Measurements from ENCODE around the gene FNBP1L. TPM values are rescaled to one million over a fixed set of nuclear protein-coding genes. Genes with fewer than 3 reads are reported as not detected.
A peak's percentile ranks its signal among the peaks of the same experiment; 100 is the strongest.

FNBP1L gene
- 82.4 and 84.4 TPM in 2 replicates for polyA plus RNA-seq (2013)

DNA sequence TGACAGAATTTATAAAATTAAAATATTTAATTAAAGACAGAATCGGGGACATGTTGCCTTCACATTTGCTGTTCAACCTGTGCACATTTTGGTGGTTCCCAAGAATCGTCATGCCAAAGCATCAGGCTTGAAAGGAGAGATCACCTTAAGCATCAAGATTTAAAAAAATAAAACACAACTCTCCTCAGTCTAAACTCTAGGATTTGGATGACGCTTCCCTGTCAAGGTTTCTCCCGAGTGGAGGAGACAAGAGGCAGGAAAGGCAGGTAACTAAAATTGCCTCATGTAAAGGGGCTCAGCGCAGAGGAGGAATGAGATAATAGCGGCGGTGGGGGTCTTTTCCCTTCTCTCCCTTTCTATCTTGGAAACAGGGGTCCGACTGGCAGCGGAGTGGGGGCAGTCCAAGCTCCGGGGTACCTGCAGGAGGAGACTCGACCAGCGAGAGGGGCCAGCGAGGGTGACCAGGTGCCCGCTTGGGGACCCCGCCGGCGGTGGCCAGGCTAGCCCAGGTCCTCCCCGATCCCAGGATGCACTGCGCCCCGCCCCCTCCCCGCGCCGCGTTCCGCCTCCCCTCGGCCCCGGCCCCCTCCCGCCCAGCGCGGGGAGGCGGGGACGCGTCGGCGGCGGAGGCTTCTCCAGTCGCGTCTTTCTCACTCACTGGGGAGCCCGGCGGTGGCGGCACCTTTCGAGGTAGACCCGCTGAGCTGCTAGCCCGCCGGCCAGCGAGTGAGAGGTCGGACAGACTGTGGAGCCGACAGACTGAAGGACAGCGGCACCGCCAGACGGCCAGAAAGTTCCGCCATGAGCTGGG, at the start of gene FNBP1L:
Gene FNBP1L, plus strand, starts transcription at position 638 of the 811 bp plus-strand sequence. Its CDS starts 164 bp downstream, at position 802.
- no CpG with 5 or more reads among the region's 52 CpGs for WGBS (ENCODE audit: extremely low coverage, insufficient coverage, insufficient read length)
- no peak within 1 kb of the TSS for H3K23ac ChIP-seq (ENCODE audit: low read length)
- H2BK5ac ChIP-seq (ENCODE audit: low read depth, low read length, poor library complexity) = peak within 1 kb of the TSS; percentile 96
- no peaks in the 10 kb centered on the region for H3K36me3 ChIP-seq (ENCODE audit: control insufficient read depth in 1 of 2, insufficient read depth in 2 of 2, low read length in 2 of 2)
- H3K9ac ChIP-seq (ENCODE audit: low read length) = peak within 1 kb of the TSS; percentile 90
- peak within 1 kb of the TSS; percentile 99 for H3K14ac ChIP-seq (ENCODE audit: low read length)
- peaks cover 17% of the 10 kb centered on the region for H3K79me2 ChIP-seq (ENCODE audit: control insufficient read depth, insufficient read depth, low read length, poor library complexity)
- H4K8ac ChIP-seq (ENCODE audit: low read depth, low read length) = peak within 1 kb of the TSS; percentile 96
- no peaks in the 10 kb centered on the region for H3K9me3 ChIP-seq (ENCODE audit: insufficient read depth, low read depth, low read length)
- H3K18ac ChIP-seq (ENCODE audit: low read length) = peak within 1 kb of the TSS; percentile 100
- peak within 1 kb of the TSS; percentile 90 for H4K12ac ChIP-seq (ENCODE audit: low read depth, low read length)
- peak within 1 kb of the TSS; percentile 19 for H2BK12ac ChIP-seq (ENCODE audit: low read length)
- peak within 1 kb of the TSS; percentile 95 for H2AK5ac ChIP-seq (ENCODE audit: low read length)
- H2BK120ac ChIP-seq (ENCODE audit: insufficient read depth, low read length, poor library complexity) = peak within 1 kb of the TSS; percentile 95
- H3K27ac ChIP-seq (ENCODE audit: low read depth, low read length) = peak within 1 kb of the TSS; percentile 89
- H3K4ac ChIP-seq (ENCODE audit: low read depth, low read length) = peak within 1 kb of the TSS; percentile 100
- peak within 1 kb of the TSS; percentile 92 for H3K4me3 ChIP-seq (ENCODE audit: low read depth, low read length)
- H3K4me1 ChIP-seq (ENCODE audit: control insufficient read depth in 1 of 2, insufficient read depth in 2 of 2, low read length in 2 of 2) = peaks cover 0 to 2% of the 10 kb centered on the region in 2 experiments
- peak within 1 kb of the TSS; percentile 79 for H3K4me2 ChIP-seq (ENCODE audit: low read length)
- peak within 1 kb of the TSS; percentile 66 for H2AFZ ChIP-seq (ENCODE audit: insufficient read depth, low read length, poor library complexity)
- peak; percentile 73 to 88 for DNase-seq
- no peaks in the 10 kb centered on the region for H3K27me3 ChIP-seq (ENCODE audit: insufficient read depth, low read length)
- peak within 1 kb of the TSS; percentile 98 for H4K91ac ChIP-seq (ENCODE audit: low read depth, low read length)
- H3K79me1 ChIP-seq (ENCODE audit: low read length) = peaks cover 16% of the 10 kb centered on the region

DNA sequence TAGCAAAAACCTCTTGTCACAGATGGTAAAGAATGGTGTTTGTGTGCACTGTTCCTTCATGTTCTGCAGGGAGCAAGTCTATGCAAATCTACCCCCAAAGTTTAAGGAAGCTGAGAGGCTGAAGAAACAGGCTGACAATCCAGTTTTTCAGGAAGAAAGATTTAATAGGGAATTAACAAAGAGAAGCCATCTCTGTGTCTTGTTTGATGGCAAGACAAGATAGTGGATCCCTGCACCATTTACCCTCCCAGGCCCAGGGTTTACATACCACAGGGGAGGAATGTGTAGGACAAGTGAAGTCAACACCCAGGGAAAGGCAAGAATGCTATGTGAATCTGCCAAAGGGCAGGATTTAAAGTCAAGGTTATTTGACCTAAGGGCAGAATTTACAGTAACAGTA, 48.1 kb upstream of the FNBP1L start:
- H2BK12ac ChIP-seq (ENCODE audit: low read length) = no peak overlapping the region
- no peak overlapping the region for H3K23ac ChIP-seq (ENCODE audit: low read length)
- H3K36me3 ChIP-seq (ENCODE audit: control insufficient read depth in 1 of 2, insufficient read depth in 2 of 2, low read length in 2 of 2) = no peaks in the 10 kb centered on the region
- H3K27me3 ChIP-seq (ENCODE audit: insufficient read depth, low read length) = no peaks in the 10 kb centered on the region
- H3K9ac ChIP-seq (ENCODE audit: low read length) = no peak overlapping the region
- H3K27ac ChIP-seq (ENCODE audit: low read depth, low read length) = peak overlapping the region; percentile 68
- H3K18ac ChIP-seq (ENCODE audit: low read length) = no peak overlapping the region
- DNase-seq = peak; percentile 78 to 97
- no peak overlapping the region for H2AK5ac ChIP-seq (ENCODE audit: low read length)
- no peak overlapping the region for H2BK5ac ChIP-seq (ENCODE audit: low read depth, low read length, poor library complexity)
- no peaks in the 10 kb centered on the region for H3K79me2 ChIP-seq (ENCODE audit: control insufficient read depth, insufficient read depth, low read length, poor library complexity)
- peak overlapping the region; percentile 26 for H3K4me2 ChIP-seq (ENCODE audit: low read length)
- no peak overlapping the region for H3K4ac ChIP-seq (ENCODE audit: low read depth, low read length)
- H2AFZ ChIP-seq (ENCODE audit: insufficient read depth, low read length, poor library complexity) = no peak overlapping the region
- peaks cover 7% of the 10 kb centered on the region for H3K79me1 ChIP-seq (ENCODE audit: low read length)
- H3K4me3 ChIP-seq (ENCODE audit: low read depth, low read length) = no peak overlapping the region
- peaks cover 3 to 9% of the 10 kb centered on the region in 2 experiments for H3K4me1 ChIP-seq (ENCODE audit: control insufficient read depth in 1 of 2, insufficient read depth in 2 of 2, low read length in 2 of 2)
- no peak overlapping the region for H4K12ac ChIP-seq (ENCODE audit: low read depth, low read length)
- no peak overlapping the region for H4K91ac ChIP-seq (ENCODE audit: low read depth, low read length)
- H3K14ac ChIP-seq (ENCODE audit: low read length) = no peak overlapping the region
- H3K9me3 ChIP-seq (ENCODE audit: insufficient read depth, low read depth, low read length) = no peaks in the 10 kb centered on the region
- H4K8ac ChIP-seq (ENCODE audit: low read depth, low read length) = no peak overlapping the region
- no peak overlapping the region for H2BK120ac ChIP-seq (ENCODE audit: insufficient read depth, low read length, poor library complexity)

DNA sequence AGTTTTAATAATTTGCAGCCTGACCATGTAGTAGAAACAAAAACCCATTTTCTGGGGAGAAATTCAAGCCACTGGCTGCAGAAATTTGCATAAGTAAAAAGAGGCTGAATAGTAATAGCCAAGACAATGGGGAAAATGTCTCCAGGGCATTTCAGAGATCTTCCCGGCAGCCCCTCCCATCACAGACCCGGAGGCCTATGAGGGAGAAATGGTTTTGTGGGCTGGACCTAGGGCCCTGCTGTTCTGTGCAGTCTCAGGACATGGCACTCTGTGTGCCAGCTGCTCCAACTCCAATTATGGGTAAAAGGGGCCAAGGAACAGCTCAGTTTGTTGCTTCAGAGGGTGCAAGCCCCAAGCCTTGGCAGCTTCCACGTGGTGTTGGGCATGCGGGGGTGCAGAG, 39.7 kb upstream of the FNBP1L start:
- H4K91ac ChIP-seq (ENCODE audit: low read depth, low read length) = no peak overlapping the region
- no peak overlapping the region for H3K9ac ChIP-seq (ENCODE audit: low read length)

DNA sequence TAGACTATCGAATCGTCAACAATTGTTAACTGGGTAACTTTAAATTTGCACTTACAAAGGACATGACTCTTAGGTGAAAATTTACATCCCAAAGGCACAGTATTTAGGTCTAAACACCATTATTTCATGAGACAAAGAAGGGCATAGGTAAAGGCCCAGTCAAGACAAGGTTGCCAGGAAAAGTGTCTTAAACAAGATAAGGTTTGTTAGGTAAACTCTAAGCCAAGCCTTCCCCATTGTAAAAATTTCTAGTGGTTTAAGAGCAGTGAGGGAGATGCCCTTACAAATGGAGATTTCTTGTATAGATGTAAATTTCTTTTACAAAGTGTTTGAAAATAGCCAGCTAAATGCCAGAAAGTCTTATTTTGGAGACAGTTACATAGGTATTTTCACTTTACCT, 36.9 kb upstream of the FNBP1L start:
- Histone ChIP-seq H3K9ac (ENCODE audit: low read length) (no peak overlapping the region), H3K4me3 (ENCODE audit: low read depth, low read length) (no peak overlapping the region), H3K27ac (ENCODE audit: low read depth, low read length) (no peak overlapping the region), H3K4ac (ENCODE audit: low read depth, low read length) (no peak overlapping the region), H3K9me3 (ENCODE audit: insufficient read depth, low read depth, low read length) (peaks cover 9% of the 10 kb centered on the region), H3K27me3 (ENCODE audit: insufficient read depth, low read length) (no peaks in the 10 kb centered on the region), H3K23ac (ENCODE audit: low read length) (no peak overlapping the region), H3K79me1 (ENCODE audit: low read length) (no peaks in the 10 kb centered on the region), H2AFZ (ENCODE audit: insufficient read depth, low read length, poor library complexity) (no peak overlapping the region), H2AK5ac (ENCODE audit: low read length) (no peak overlapping the region), H3K18ac (ENCODE audit: low read length) (no peak overlapping the region), H4K91ac (ENCODE audit: low read depth, low read length) (no peak overlapping the region), H2BK120ac (ENCODE audit: insufficient read depth, low read length, poor library complexity) (no peak overlapping the region), H2BK12ac (ENCODE audit: low read length) (no peak overlapping the region), H3K4me2 (ENCODE audit: low read length) (no peak overlapping the region), H2BK5ac (ENCODE audit: low read depth, low read length, poor library complexity) (no peak overlapping the region), H4K12ac (ENCODE audit: low read depth, low read length) (no peak overlapping the region), H3K4me1 (ENCODE audit: control insufficient read depth in 1 of 2, insufficient read depth in 2 of 2, low read length in 2 of 2) (no peaks in the 10 kb centered on the region), H3K36me3 (ENCODE audit: control insufficient read depth in 1 of 2, insufficient read depth in 2 of 2, low read length in 2 of 2) (peaks cover 0 to 2% of the 10 kb centered on the region in 2 experiments), H3K14ac (ENCODE audit: low read length) (no peak overlapping the region), H3K79me2 (ENCODE audit: control insufficient read depth, insufficient read depth, low read length, poor library complexity) (no peaks in the 10 kb centered on the region), H4K8ac (ENCODE audit: low read depth, low read length) (no peak overlapping the region)
- no peak for DNase-seq
- WGBS (ENCODE audit: extremely low coverage, insufficient coverage, insufficient read length) = no CpG with 5 or more reads among the region's 2 CpGs

More for the DNA sequence above, 39.7 kb upstream of the FNBP1L start:
- H2BK120ac ChIP-seq (ENCODE audit: insufficient read depth, low read length, poor library complexity) = no peak overlapping the region
- no peak overlapping the region for H3K23ac ChIP-seq (ENCODE audit: low read length)
- H2AK5ac ChIP-seq (ENCODE audit: low read length) = no peak overlapping the region
- no peak overlapping the region for H3K4me2 ChIP-seq (ENCODE audit: low read length)
- H3K27ac ChIP-seq (ENCODE audit: low read depth, low read length) = no peak overlapping the region
- H2BK5ac ChIP-seq (ENCODE audit: low read depth, low read length, poor library complexity) = no peak overlapping the region
- no CpG with 5 or more reads among the region's 4 CpGs for WGBS (ENCODE audit: extremely low coverage, insufficient coverage, insufficient read length)
- H3K4ac ChIP-seq (ENCODE audit: low read depth, low read length) = no peak overlapping the region
- no peaks in the 10 kb centered on the region for H3K79me1 ChIP-seq (ENCODE audit: low read length)
- H2BK12ac ChIP-seq (ENCODE audit: low read length) = no peak overlapping the region
- H4K12ac ChIP-seq (ENCODE audit: low read depth, low read length) = no peak overlapping the region
- no peak for DNase-seq
- H3K9me3 ChIP-seq (ENCODE audit: insufficient read depth, low read depth, low read length) = peaks cover 9% of the 10 kb centered on the region
- H2AFZ ChIP-seq (ENCODE audit: insufficient read depth, low read length, poor library complexity) = no peak overlapping the region
- no peak overlapping the region for H3K4me3 ChIP-seq (ENCODE audit: low read depth, low read length)
- no peaks in the 10 kb centered on the region for H3K4me1 ChIP-seq (ENCODE audit: control insufficient read depth in 1 of 2, insufficient read depth in 2 of 2, low read length in 2 of 2)
- no peak overlapping the region for H4K8ac ChIP-seq (ENCODE audit: low read depth, low read length)
- no peak overlapping the region for H3K18ac ChIP-seq (ENCODE audit: low read length)
- no peaks in the 10 kb centered on the region for H3K27me3 ChIP-seq (ENCODE audit: insufficient read depth, low read length)
- H3K79me2 ChIP-seq (ENCODE audit: control insufficient read depth, insufficient read depth, low read length, poor library complexity) = no peaks in the 10 kb centered on the region
- peaks cover 0 to 2% of the 10 kb centered on the region in 2 experiments for H3K36me3 ChIP-seq (ENCODE audit: control insufficient read depth in 1 of 2, insufficient read depth in 2 of 2, low read length in 2 of 2)
- H3K14ac ChIP-seq (ENCODE audit: low read length) = no peak overlapping the region

Data from trophoblast cell (in vitro differentiated cells and primary cell).